Esophagus mucosa (tissue), 1 donor: ENCODE measurements around the gene FOXP2. TPM values are rescaled to one million over a fixed set of nuclear protein-coding genes. Genes with fewer than 3 reads are reported as not detected.
A peak's percentile ranks its signal among the peaks of the same experiment; 100 is the strongest.
"Not testable (repeated sequence)": the region's sequence is repeated elsewhere in the genome, so short reads cannot be mapped to it uniquely, and the experiment has no call there.

ENCODE experiments used
- ATAC-seq: fragments of 200-7000 bp; cut with Tn5 transposase; one replicate; pipeline ENCODE4 v1.9.1; 2020
- total RNA-seq: library from RNA; stranded (reverse); gene quantifications from one replicate; pipeline ENCODE4 v1.2.4, GENCODE V29; 2023
- donor health status: DM: yes; HTN: yes; CAD: no.

Gene FOXP2
- total RNA-seq, 1 donor from 2014 or later, result 5.0 TPM

- ATAC-seq, result peak; percentile 96
Measured at GRCh38 chr7:114422507-114423501, 8.2 kb downstream of the FOXP2 start.

GRCh38 chr7:114426382-114426781, 11.8 kb downstream of the FOXP2 start:
- ATAC-seq, result no peak

GRCh38 chr7:114426824-114427223, 12.2 kb downstream of the FOXP2 start:
- no peak for ATAC-seq

- ATAC-seq, result no peak
Measured at GRCh38 chr7:114428211-114428610, 13.6 kb downstream of the FOXP2 start.

- ATAC-seq, result no peak
Measured at GRCh38 chr7:114431189-114431588, 16.6 kb downstream of the FOXP2 start.

GRCh38 chr7:114432061-114432460, 17.4 kb downstream of the FOXP2 start:
- ATAC-seq, result no peak

GRCh38 chr7:114432703-114433102, 18.1 kb downstream of the FOXP2 start:
- ATAC-seq, result no peak

- ATAC-seq, result no peak
Measured at GRCh38 chr7:114439581-114439980, 25.0 kb downstream of the FOXP2 start.

- ATAC-seq, result not testable (repeated sequence)
Measured at GRCh38 chr7:114440927-114441326, 26.3 kb downstream of the FOXP2 start.

- ATAC-seq, result no peak
Measured at GRCh38 chr7:114444196-114444595, 29.6 kb downstream of the FOXP2 start.

- ATAC-seq, result no peak
Measured at GRCh38 chr7:114450431-114450830, 35.8 kb downstream of the FOXP2 start.

- no peak for ATAC-seq
Measured at GRCh38 chr7:114459574-114459973, 45.0 kb downstream of the FOXP2 start.

GRCh38 chr7:114460021-114460420, 45.4 kb downstream of the FOXP2 start:
- ATAC-seq, result no peak

- ATAC-seq, result no peak
Measured at GRCh38 chr7:114466917-114467316, 52.3 kb downstream of the FOXP2 start.

GRCh38 chr7:114468844-114469243, 54.2 kb downstream of the FOXP2 start:
- ATAC-seq, result no peak

GRCh38 chr7:114472896-114473512, 58.4 kb downstream of the FOXP2 start:
- no peak for ATAC-seq

- ATAC-seq, result no peak
Measured at GRCh38 chr7:114478384-114478783, 63.8 kb downstream of the FOXP2 start.

- ATAC-seq, result peak; percentile 42
Measured at GRCh38 chr7:114481999-114482398, 67.4 kb downstream of the FOXP2 start.

- ATAC-seq, result no peak
Measured at GRCh38 chr7:114484226-114484625, 69.6 kb downstream of the FOXP2 start.

GRCh38 chr7:114487174-114487573, 72.6 kb downstream of the FOXP2 start:
- ATAC-seq, result no peak

- no peak for ATAC-seq
Measured at GRCh38 chr7:114488696-114489095, 74.1 kb downstream of the FOXP2 start.

GRCh38 chr7:114497491-114497890, 82.9 kb downstream of the FOXP2 start:
- ATAC-seq, result not testable (repeated sequence)

GRCh38 chr7:114502454-114503254, 88.0 kb downstream of the FOXP2 start:
- no peak for ATAC-seq
